HG03060 (cell line): ENCODE data around the gene FAM83D.
"Not testable (repeated sequence)": the region's sequence is repeated elsewhere in the genome, so short reads cannot be mapped to it uniquely, and the experiment has no call there.

Source experiments
- ATAC-seq: cut with Tn5 transposase; IDR thresholded peaks from one replicate; pipeline ENCODE4 v1.9.1; 2021; ENCODE audit warnings: low read depth, moderate number of reproducible peaks; ENCODE audit not compliant: unreplicated experiment

The FAM83D gene

GRCh38 chr20:38932457-38933120 lies 6.4 kb downstream of the FAM83D start:
- no peak for ATAC-seq

- no peak for ATAC-seq
Observed at GRCh38 chr20:38934530-38934929, 8.3 kb downstream of the FAM83D start.

- no peak for ATAC-seq
Observed at GRCh38 chr20:38935285-38935684, 9.1 kb downstream of the FAM83D start.

GRCh38 chr20:38935967-38936407 lies 9.8 kb downstream of the FAM83D start:
- no peak for ATAC-seq

GRCh38 chr20:38937000-38937399 lies 10.8 kb downstream of the FAM83D start:
- ATAC-seq: no peak

GRCh38 chr20:38937978-38938473 lies 11.8 kb downstream of the FAM83D start:
- no peak for ATAC-seq

GRCh38 chr20:38939686-38940085 lies 13.5 kb downstream of the FAM83D start:
- ATAC-seq: no peak

GRCh38 chr20:38940644-38941043 lies 14.4 kb downstream of the FAM83D start:
- no peak for ATAC-seq

GRCh38 chr20:38941726-38942389 lies 15.6 kb downstream of the FAM83D start:
- ATAC-seq: no peak

GRCh38 chr20:38945012-38945411 lies 18.8 kb downstream of the FAM83D start:
- ATAC-seq: no peak

- ATAC-seq: no peak
Observed at GRCh38 chr20:38946836-38947235, 20.6 kb downstream of the FAM83D start.

- ATAC-seq: no peak
Observed at GRCh38 chr20:38947931-38948362, 21.7 kb downstream of the FAM83D start.

GRCh38 chr20:38950254-38950653 lies 24.0 kb downstream of the FAM83D start:
- no peak for ATAC-seq

GRCh38 chr20:38951611-38952010 lies 25.4 kb downstream of the FAM83D start:
- no peak for ATAC-seq

GRCh38 chr20:38952153-38952552 lies 25.9 kb downstream of the FAM83D start:
- ATAC-seq: no peak

- no peak for ATAC-seq
Observed at GRCh38 chr20:38953630-38954340, 27.6 kb downstream of the FAM83D start.

GRCh38 chr20:38957235-38957876 lies 31.1 kb downstream of the FAM83D start:
- no peak for ATAC-seq

- no peak for ATAC-seq
Observed at GRCh38 chr20:38957915-38958485, 31.8 kb downstream of the FAM83D start.

GRCh38 chr20:38960187-38960687 lies 34.0 kb downstream of the FAM83D start:
- ATAC-seq: not testable (repeated sequence)

GRCh38 chr20:38961530-38962043 lies 35.4 kb downstream of the FAM83D start:
- ATAC-seq: no peak
